BLaER1 treated with 17β-estradiol and CSF1 and Interleukin-3, amounts not matched to agents 10 nM and 100 nM (cell line): ENCODE measurements around the gene NEK10.

Experiments used
- H3K27ac ChIP-seq, 11 experiments: shearing (Covaris generic); formaldehyde crosslinking; 2 replicates each; pipeline ENCODE4 v1.8.1; 2022
- H3K27me3 ChIP-seq, 11 experiments: shearing (Covaris generic); formaldehyde crosslinking; 2 replicates each; pipeline ENCODE4 v1.8.1; 2022
- H3K36me3 ChIP-seq, 11 experiments: shearing (Covaris generic); formaldehyde crosslinking; 2 replicates each; pipeline ENCODE4 v1.8.1; 2022
- H3K4me1 ChIP-seq, 10 experiments: shearing (Covaris generic); formaldehyde crosslinking; 2 replicates each; pipeline ENCODE4 v1.8.1; 2022
- H3K4me2 ChIP-seq, 11 experiments: shearing (Covaris generic); formaldehyde crosslinking; 2 replicates each; pipeline ENCODE4 v1.8.1; 2022
- H3K4me3 ChIP-seq, 10 experiments: shearing (Covaris generic); formaldehyde crosslinking; 2 replicates each; pipeline ENCODE4 v1.8.1; 2022
- H3K9ac ChIP-seq, 11 experiments: shearing (Covaris generic); formaldehyde crosslinking; 2 replicates each; pipeline ENCODE4 v1.8.1; 2022
- H3K9me3 ChIP-seq, 11 experiments: shearing (Covaris generic); formaldehyde crosslinking; replicated peaks in 1 of 11; 2 replicates each; pipeline ENCODE4 v1.8.1; 2022
- H4K20me1 ChIP-seq, 11 experiments: shearing (Covaris generic); formaldehyde crosslinking; 2 replicates each; pipeline ENCODE4 v1.8.1; 2022
- Cebpa-rat ChIP-seq, 11 experiments: shearing (Covaris generic); IDR thresholded peaks; 2 replicates each; pipeline ENCODE4 v1.8.1; 2022

The NEK10 gene

GRCh38 chr3:27193056-27193455, 176.1 kb downstream of the NEK10 start:
- Histone ChIP-seq H3K4me2 (no peak overlapping the region), H3K27ac (no peak overlapping the region), H3K36me3 (peaks cover 0 to 29% (median 0%) of the 10 kb centered on the region in 11 experiments; a peak in 3 of 22 replicates), H3K4me3 (no peak overlapping the region), H3K9me3 (peaks cover 0 to 14% (median 10%) of the 10 kb centered on the region in 11 experiments; a peak in 10 of 22 replicates), H4K20me1 (no peaks in the 10 kb centered on the region), H3K27me3 (no peaks in the 10 kb centered on the region), H3K9ac (no peak overlapping the region), H3K4me1 (no peaks in the 10 kb centered on the region)
- no peak for TF ChIP-seq Cebpa-rat (IDR thresholded peaks at IDR 0.05)

DNA sequence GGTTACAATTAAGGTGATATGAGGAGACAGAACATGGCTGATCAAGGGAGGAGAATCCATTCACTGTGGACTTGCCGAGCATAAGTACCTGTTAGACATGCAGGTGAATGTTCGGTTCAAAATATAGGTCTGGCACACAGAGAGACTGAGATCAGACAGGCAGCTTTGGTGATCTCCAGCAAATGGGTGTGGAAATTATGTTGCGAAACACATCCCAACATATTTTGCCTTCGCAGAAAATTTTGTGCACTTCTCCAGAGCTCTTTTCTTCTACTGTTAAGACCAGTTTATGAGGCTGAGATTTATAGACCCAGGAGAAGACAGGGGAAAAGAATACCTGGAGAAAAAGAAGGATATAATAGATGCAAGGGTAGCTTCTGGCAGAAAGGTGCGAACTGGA, 183.2 kb downstream of the NEK10 start:
- TF ChIP-seq Cebpa-rat (IDR thresholded peaks at IDR 0.05) = peak in 2 of 11 experiments; percentile 48 to 76; a peak in 1 of 22 replicates
- no peak overlapping the region for H3K4me3 ChIP-seq

DNA sequence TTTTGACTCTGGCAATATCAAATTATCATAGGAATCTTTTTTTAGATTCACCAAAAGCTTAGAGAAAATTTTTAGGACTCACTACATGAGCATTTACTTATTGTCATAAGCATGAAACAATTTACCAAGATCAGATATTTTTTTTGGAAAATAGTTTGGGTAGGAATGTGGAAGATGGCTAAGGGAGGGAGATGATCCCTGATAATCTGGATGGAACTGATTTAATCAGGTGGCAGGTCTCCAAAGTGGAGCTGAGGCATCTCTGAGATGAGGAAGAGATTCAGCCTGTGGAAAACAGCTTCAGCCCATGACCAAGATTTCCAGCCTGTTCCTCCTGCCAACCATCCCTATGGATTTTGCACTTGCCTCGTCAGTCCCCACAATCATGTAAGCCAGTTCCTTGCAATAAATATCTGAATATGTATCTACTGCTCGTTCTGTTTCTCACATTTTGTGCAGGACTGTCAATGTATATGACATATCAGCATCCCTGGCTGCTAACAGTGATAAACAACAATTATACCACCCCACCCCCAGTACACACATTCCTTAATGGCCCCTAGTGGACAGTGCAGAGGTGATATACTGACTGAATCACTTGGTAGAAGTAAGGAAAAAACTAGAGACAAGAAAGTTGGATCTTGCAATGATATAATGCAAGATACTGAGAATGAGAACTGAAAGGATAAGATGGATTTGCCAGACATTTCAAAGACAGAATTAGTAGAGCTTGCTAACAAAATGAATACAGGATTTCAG, 183.8 kb downstream of the NEK10 start:
- no peak for TF ChIP-seq Cebpa-rat (IDR thresholded peaks at IDR 0.05)
- Histone ChIP-seq H3K36me3 (peaks cover 0 to 21% (median 0%) of the 10 kb centered on the region in 11 experiments; a peak in 3 of 22 replicates), H3K4me2 (no peak overlapping the region), H3K4me1 (no peaks in the 10 kb centered on the region), H3K27ac (no peak overlapping the region), H3K4me3 (no peak overlapping the region), H3K27me3 (no peaks in the 10 kb centered on the region), H3K9ac (no peak overlapping the region), H4K20me1 (no peaks in the 10 kb centered on the region), H3K9me3 (no peaks in the 10 kb centered on the region)

More for the DNA sequence above, 183.2 kb downstream of the NEK10 start:
- H4K20me1 ChIP-seq = no peaks in the 10 kb centered on the region
- no peak overlapping the region for H3K9ac ChIP-seq
- H3K36me3 ChIP-seq = peaks cover 0 to 22% (median 0%) of the 10 kb centered on the region in 11 experiments; a peak in 3 of 22 replicates
- H3K27ac ChIP-seq = no peak overlapping the region
- H3K9me3 ChIP-seq = no peaks in the 10 kb centered on the region
- H3K27me3 ChIP-seq = no peaks in the 10 kb centered on the region
- no peaks in the 10 kb centered on the region for H3K4me1 ChIP-seq
- no peak overlapping the region for H3K4me2 ChIP-seq

DNA sequence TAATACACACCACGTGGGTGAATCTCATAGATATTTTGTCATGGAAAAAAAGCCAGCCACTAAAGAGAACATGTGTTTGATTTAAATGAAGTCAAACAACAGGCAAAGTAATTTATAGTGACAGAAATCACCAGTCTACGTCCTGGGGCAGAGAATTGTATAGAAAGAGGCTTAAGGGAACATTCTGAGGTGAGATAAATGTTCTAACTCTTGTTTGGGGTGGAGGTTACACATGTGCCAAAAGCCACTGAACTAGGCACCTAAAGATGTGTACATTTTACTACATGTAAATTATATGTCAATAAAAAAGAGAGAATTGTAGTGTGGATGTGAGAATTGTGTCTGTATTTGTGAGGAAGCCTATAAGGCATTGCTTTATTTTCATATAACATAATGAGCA, 184.9 kb downstream of the NEK10 start:
- Histone ChIP-seq H3K27ac (no peak overlapping the region), H4K20me1 (no peaks in the 10 kb centered on the region), H3K36me3 (peaks cover 0 to 21% (median 0%) of the 10 kb centered on the region in 11 experiments; a peak in 3 of 22 replicates), H3K9ac (no peak overlapping the region), H3K27me3 (no peaks in the 10 kb centered on the region), H3K4me1 (no peaks in the 10 kb centered on the region), H3K9me3 (no peaks in the 10 kb centered on the region), H3K4me3 (no peak overlapping the region), H3K4me2 (no peak overlapping the region)
- no peak for TF ChIP-seq Cebpa-rat (IDR thresholded peaks at IDR 0.05)

GRCh38 chr3:27176256-27176655, 192.9 kb downstream of the NEK10 start:
- Histone ChIP-seq H3K27me3 (no peaks in the 10 kb centered on the region), H3K27ac (no peak overlapping the region), H3K36me3 (peaks cover 0 to 10% (median 0%) of the 10 kb centered on the region in 11 experiments; a peak in 4 of 22 replicates), H3K4me2 (no peak overlapping the region), H3K9me3 (peaks cover 0 to 9% (median 0%) of the 10 kb centered on the region in 11 experiments; a peak in 4 of 22 replicates), H3K4me3 (no peak overlapping the region), H3K9ac (no peak overlapping the region), H3K4me1 (peaks cover 0 to 8% (median 2%) of the 10 kb centered on the region in 10 experiments; a peak in 8 of 20 replicates), H4K20me1 (no peaks in the 10 kb centered on the region)
- TF ChIP-seq Cebpa-rat (IDR thresholded peaks at IDR 0.05) = no peak

DNA sequence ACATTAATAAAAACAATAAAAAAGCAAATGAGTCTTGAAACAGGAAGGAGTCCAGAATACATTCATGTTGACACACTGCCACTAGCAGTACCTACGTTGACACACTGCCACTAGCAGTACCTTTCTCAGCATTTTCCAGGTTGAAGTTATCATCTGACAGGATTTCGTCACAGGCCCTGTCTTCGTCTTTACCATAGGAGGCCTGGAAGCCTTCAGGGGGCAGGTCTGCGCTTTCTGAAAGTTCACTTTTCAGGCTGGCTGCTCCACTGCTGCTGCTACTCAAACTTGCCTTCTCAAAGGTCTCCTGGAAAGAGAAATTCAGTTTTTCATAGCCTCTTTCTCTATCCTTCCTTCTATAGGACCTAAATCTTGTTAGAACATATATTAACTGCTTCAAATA, 194.7 kb downstream of the NEK10 start:
- peaks cover 0 to 22% (median 0%) of the 10 kb centered on the region in 11 experiments; a peak in 5 of 22 replicates for H3K36me3 ChIP-seq
- peaks cover 0 to 22% (median 0%) of the 10 kb centered on the region in 11 experiments; a peak in 5 of 22 replicates for H3K9me3 ChIP-seq
- TF ChIP-seq Cebpa-rat (IDR thresholded peaks at IDR 0.05) = no peak
- H3K27me3 ChIP-seq = no peaks in the 10 kb centered on the region
- H3K9ac ChIP-seq = no peak overlapping the region
- H4K20me1 ChIP-seq = no peaks in the 10 kb centered on the region
- no peak overlapping the region for H3K4me2 ChIP-seq
- H3K4me1 ChIP-seq = peaks cover 0 to 19% (median 12%) of the 10 kb centered on the region in 10 experiments; a peak in 14 of 20 replicates
- no peak overlapping the region for H3K27ac ChIP-seq
- H3K4me3 ChIP-seq = no peak overlapping the region

DNA sequence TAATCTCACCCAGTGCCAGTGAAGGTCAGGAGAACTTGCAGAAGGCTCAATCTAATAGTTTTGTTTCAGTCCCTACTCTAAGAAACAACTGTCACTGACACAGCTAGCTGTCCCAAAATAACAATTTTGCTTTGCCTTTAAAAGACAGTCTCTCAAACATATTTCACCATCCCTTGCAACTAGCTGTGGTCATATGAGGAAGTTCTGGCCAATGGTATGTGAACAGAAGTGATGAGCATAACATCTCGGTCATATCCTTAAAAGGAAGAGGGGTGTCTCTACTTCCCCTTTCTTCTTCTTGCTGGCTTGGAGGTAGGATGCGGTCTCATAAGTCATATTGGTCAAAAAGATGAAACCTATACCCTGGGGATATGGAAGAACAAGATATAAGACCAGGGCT, 198.1 kb downstream of the NEK10 start:
- TF ChIP-seq Cebpa-rat (IDR thresholded peaks at IDR 0.05) = peak in 5 of 11 experiments; percentile 35 to 70 (median 68); a peak in 9 of 22 replicates
- Histone ChIP-seq H3K9me3 (peaks cover 0 to 22% (median 0%) of the 10 kb centered on the region in 11 experiments; a peak in 5 of 22 replicates), H3K4me1 (peaks cover 0 to 17% (median 12%) of the 10 kb centered on the region in 10 experiments; a peak in 14 of 20 replicates), H3K36me3 (peaks cover 0 to 19% (median 0%) of the 10 kb centered on the region in 11 experiments; a peak in 5 of 22 replicates), H3K27me3 (no peaks in the 10 kb centered on the region), H3K9ac (peak overlapping the region in 5 of 11 experiments; percentile 27 to 63 (median 48); a peak in 7 of 22 replicates), H4K20me1 (no peaks in the 10 kb centered on the region), H3K27ac (peak overlapping the region in 9 of 11 experiments; percentile 52 to 85 (median 72); a peak in 16 of 22 replicates), H3K4me3 (0 out of 20 replicates have a peak overlapping the region, but pooled peaks of 2 of the 10 experiments have one; percentile 8 to 34), H3K4me2 (peak overlapping the region in 8 of 11 experiments; percentile 30 to 80 (median 54); a peak in 15 of 22 replicates)

GRCh38 chr3:27166888-27167287, 202.3 kb downstream of the NEK10 start:
- Histone ChIP-seq H3K4me2 (no peak overlapping the region), H4K20me1 (no peaks in the 10 kb centered on the region), H3K9me3 (peaks cover 0 to 20% (median 0%) of the 10 kb centered on the region in 11 experiments; a peak in 5 of 22 replicates), H3K27me3 (no peaks in the 10 kb centered on the region), H3K4me1 (peaks cover 0 to 17% (median 12%) of the 10 kb centered on the region in 10 experiments; a peak in 14 of 20 replicates), H3K9ac (no peak overlapping the region), H3K27ac (no peak overlapping the region), H3K4me3 (no peak overlapping the region), H3K36me3 (peaks cover 0 to 15% (median 0%) of the 10 kb centered on the region in 11 experiments; a peak in 4 of 22 replicates)
- no peak for TF ChIP-seq Cebpa-rat (IDR thresholded peaks at IDR 0.05)

DNA sequence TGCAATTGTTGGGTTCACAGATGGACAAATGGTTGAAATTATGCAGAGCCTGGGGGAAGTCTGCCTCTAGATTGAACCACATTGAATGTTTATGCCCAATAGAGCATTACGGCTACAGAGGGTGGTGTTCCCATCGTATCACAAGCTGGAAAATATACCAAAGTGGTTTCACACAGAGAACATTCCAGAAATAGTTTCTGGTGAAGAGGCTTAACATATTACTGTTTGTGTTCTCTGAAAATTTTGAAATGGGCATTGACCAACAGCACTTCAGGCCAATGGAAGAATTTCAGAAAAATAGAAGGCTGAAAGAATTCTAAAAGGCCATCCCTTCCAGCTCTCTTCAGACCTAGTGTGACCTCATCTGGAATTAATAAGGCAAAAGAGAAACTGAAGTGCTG, 203.9 kb downstream of the NEK10 start:
- no peaks in the 10 kb centered on the region for H3K27me3 ChIP-seq
- no peak for TF ChIP-seq Cebpa-rat (IDR thresholded peaks at IDR 0.05)
- H3K4me2 ChIP-seq = no peak overlapping the region
- no peak overlapping the region for H3K4me3 ChIP-seq
- no peaks in the 10 kb centered on the region for H4K20me1 ChIP-seq
- no peak overlapping the region for H3K27ac ChIP-seq
- peaks cover 0 to 9% (median 0%) of the 10 kb centered on the region in 11 experiments; a peak in 4 of 22 replicates for H3K36me3 ChIP-seq
- no peak overlapping the region for H3K9ac ChIP-seq
- peaks cover 0 to 5% (median 1%) of the 10 kb centered on the region in 10 experiments; a peak in 11 of 20 replicates for H3K4me1 ChIP-seq
- H3K9me3 ChIP-seq = peaks cover 0 to 5% (median 0%) of the 10 kb centered on the region in 11 experiments; a peak in 3 of 22 replicates
